ENCODE results near the gene FES.

FES gene

GRCh38 chr15:90930861-90931574 lies 46.7 kb downstream of the FES start:
- DNase-seq (ENCODE audit: low read depth) = no peak

DNA sequence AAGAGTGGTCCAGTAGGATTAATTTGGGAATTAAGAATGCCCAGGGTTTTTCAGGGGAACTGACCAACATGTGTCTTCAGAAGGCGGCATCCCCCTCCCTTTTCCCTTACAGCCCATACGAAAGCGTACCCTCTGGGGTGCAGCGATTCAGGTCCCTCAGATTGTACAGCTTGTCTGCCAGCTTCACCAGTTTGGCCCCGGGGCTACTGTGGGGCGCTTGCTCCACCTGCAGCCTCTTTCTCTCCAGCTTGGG lies 47.2 kb downstream of the FES start:
- DNase-seq (ENCODE audit: low read depth) = no peak

- DNase-seq (ENCODE audit: low read depth) = peak; percentile 74
Observed at GRCh38 chr15:90931828-90932659, 47.7 kb downstream of the FES start, which contains the start of gene HDDC3. Gene HDDC3, minus strand, starts transcription at chr15:90932549. Its CDS starts 9 bp downstream, at chr15:90932540.

- no peak for DNase-seq (ENCODE audit: low read depth)
Observed at GRCh38 chr15:90932660-90932991, 48.3 kb downstream of the FES start.

DNA sequence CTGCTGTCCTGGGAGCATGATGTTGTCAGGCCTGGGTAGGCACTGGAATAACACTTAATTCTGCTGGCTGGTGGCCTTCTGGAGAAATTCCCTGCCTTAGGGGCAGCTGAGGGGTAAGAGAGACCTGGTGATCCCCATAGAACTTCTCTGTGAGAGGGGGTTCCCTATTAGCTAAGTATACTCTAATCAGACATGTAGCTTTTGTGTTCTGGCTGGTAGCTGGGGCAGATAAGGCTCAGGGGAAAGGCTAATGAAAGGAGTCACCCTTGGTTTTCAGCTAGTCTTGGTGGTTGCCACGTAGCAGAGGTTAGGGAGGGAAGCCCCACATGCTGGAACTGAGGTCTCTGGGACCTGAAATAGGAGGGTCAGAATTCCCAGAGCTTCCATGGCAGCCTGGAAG lies 49.0 kb downstream of the FES start:
- DNase-seq (ENCODE audit: low read depth) = no peak

DNA sequence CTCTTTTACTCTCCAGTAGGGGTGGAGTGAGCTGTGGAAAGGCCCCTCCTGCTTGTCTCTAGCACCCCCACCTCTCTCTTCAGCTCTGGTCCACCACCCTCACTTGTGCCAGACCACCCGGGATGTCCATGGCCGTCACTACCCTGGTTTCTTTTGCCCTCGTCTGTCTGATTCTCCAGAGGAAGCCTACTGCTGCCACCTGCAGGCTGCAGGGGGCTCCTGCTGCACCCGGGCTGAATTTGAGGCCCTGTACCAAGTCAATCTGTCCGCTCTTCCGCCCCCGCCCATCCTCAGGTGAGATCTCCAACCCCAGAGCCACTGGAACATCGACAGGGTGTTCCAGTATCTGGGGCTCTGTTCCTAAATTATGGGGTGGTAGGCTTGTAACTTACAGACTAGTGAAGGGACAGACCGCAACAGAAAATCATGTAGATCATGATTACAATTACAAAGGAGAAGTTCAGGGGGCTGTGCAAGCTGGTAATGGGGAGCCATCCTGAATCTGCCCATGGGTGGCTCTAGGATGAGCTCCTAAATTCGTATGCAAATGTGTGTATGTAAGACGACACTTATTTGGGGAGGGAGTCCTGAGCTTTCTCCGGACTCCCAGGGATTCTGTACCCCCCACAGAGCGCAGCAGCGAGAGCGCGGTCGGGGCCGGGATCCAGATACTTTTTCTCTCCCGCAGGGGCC lies 50.1 kb downstream of the FES start:
- DNase-seq (ENCODE audit: low read depth) = peak; percentile 72

DNA sequence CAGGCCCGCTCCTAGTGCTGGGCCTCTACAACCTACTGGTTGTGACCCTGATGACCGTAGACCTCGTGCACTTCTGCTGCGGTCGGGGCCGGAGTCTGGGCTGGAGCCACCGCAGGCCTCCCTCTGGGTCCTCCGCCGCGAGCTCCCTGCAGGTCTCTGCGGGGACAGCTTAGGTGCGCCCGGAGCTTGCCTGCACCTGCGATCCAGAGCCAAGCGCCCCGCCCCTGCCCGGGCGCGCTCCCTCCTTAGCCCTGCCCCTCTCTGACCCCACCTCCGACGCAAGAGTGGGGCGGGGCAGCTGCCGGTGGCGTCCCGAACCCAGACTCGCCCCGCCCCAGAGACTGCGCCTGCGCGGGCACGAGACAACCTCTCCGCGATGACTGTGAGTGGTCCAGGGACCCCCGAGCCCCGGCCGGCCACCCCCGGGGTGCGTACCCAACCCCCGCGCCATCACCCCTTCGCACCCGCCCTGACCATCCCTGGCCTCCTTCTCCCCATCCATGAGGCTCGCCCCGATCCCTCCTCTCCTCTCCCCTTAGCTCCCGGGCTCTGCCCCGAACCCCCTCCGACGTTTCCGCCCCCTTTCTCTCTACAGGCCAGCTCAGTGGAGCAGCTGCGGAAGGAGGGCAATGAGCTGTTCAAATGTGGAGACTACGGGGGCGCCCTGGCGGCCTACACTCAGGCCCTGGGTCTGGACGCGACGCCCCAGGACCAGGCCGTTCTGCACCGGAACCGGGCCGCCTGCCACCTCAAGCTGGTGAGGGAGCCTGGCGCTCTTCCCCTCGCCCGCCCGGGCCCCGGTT lies 50.8 kb downstream of the FES start, which contains the start of gene UNC45A:
TSS of gene UNC45A (plus strand) at position 337 of the 803 bp plus-strand sequence. CDS start at position 377, 40 bp downstream.
- DNase-seq (ENCODE audit: low read depth) = peak; percentile 91

DNA sequence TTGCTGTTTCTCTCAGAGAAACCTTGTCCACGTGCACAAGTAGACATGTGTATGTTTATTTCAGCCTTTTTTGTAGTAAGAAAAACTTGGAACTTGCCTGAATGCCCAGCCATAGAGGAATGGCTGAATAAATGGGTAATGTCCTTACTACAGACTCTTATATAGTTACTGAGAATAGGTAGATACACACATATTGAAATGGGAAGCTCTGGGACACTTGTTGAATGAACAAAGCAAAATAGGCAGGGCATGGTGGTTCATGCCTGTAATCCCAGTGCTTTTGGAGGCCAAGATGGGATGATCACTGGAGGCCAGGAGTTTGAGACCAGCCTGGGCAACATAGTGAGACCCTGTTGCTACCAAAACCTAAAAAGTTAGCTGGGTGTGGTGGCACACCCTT lies 52.5 kb downstream of the FES start:
- DNase-seq (ENCODE audit: low read depth) = no peak

DNA sequence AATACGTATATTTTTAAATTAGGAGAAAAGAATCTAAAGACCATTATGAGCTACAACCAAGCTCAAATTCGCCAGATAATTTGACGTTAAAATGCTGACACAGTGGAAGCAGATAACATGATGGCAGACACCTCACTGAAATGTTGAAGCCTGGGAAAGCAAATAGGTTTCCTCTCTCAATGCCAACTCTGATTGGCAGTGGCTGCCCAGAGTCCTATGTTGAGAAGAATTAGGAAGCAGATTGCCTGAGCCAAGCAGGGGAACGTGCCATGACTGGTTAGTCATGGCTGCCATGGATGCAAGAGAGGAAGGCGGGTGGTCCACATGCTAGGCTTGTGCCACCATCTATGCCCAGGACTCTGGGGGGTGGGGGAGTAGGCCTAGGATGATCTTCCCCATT lies 54.0 kb downstream of the FES start:
- no peak for DNase-seq (ENCODE audit: low read depth)

DNA sequence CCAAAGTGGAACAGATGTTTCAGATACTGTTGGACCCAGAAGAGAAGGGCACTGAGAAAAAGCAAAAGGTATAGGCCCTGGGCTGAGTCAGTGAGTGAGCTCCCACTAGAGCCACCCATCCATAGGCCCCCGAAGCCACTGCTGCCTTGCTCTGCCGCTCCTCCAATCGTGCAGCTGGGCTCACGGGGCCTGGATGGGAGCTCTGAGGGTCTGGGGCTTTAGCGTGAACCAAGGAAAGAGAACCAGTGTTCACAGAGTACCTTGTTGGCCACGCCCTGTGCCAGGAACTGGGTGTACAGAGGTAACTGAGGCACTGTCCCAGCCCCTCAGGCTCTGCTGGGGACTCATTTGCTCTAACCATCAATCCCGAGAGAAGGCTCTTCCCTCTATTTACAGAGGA lies 55.5 kb downstream of the FES start:
- no peak for DNase-seq (ENCODE audit: low read depth)

DNA sequence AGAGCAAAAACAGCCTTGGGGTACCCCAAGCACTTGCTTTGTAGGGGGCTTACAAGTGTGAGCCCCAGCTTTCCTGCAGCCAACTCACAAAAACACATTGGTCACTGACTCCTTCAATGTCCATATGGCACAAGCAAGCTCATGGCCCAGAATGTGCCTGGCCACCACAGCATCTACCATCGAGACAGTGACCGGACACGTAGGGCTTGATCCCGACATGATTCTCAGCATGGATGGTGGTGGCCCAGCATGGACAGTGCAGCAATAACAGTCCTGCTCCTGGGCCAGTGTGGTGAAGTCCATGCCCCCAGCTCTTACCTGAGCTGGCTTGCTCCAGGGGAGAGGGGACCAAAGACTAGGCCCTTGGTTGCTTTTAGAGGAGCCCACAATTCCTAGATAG lies 56.7 kb downstream of the FES start:
- no peak for DNase-seq (ENCODE audit: low read depth)

DNA sequence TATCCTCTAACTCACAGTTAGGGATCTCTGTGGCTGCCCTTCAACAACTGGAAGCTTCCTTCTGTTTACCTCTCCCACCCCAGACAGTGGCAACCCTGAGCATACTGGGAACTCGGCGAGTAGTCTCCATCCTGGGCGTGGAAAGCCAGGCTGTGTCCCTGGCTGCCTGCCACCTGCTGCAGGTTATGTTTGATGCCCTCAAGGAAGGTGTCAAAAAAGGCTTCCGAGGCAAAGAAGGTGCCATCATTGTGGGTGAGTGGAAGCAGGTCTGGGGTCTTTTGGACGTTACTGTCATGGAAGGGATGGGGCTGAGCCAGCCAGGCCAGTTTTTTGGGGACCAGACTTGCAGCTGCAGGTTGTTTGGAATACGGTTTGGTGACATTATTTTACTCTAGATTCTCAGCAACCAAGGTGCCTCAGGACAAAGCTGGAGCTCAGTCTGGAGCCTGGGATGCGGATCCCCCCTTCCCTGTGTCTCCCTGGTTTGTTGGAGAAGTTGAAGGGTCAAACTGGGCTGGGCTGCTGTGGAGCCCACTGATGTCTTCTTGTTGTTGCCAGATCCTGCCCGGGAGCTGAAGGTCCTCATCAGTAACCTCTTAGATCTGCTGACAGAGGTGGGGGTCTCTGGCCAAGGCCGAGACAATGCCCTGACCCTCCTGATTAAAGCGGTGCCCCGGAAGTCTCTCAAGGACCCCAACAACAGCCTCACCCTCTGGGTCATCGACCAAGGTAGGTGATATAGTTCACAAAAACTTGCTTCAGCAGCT lies 58.2 kb downstream of the FES start:
- no peak for DNase-seq (ENCODE audit: low read depth)

GRCh38 chr15:90945091-90945490 lies 60.8 kb downstream of the FES start:
- no peak for DNase-seq (ENCODE audit: low read depth)

Data from T-helper 22 cell (primary cell).